NCI-H2196 (cell line): ENCODE measurements around the gene C2CD5.
A peak's percentile ranks its signal among the peaks of the same experiment; 100 is the strongest.
"Not testable (repeated sequence)": the region's sequence is repeated elsewhere in the genome, so short reads cannot be mapped to it uniquely, and the experiment has no call there.

ENCODE experiments used
- DNase-seq: peaks from one replicate; lab custom pipeline; 2025; ENCODE audit not compliant: unreplicated experiment; lab: John Stamatoyannopoulos, UW

C2CD5 gene

GRCh38 chr12:22535478-22535877 is 8.9 kb downstream of the C2CD5 start:
- no peak for DNase-seq

- no peak for DNase-seq
Measured at GRCh38 chr12:22535038-22535437, 9.3 kb downstream of the C2CD5 start.

- no peak for DNase-seq
Measured at GRCh38 chr12:22533155-22533554, 11.2 kb downstream of the C2CD5 start.

GRCh38 chr12:22532317-22532716 is 12.0 kb downstream of the C2CD5 start:
- DNase-seq = no peak

GRCh38 chr12:22531205-22531604 is 13.1 kb downstream of the C2CD5 start:
- no peak for DNase-seq

GRCh38 chr12:22529281-22530060 is 14.9 kb downstream of the C2CD5 start:
- DNase-seq = peak; percentile 53

GRCh38 chr12:22527999-22528398 is 16.3 kb downstream of the C2CD5 start:
- no peak for DNase-seq

GRCh38 chr12:22526836-22527235 is 17.5 kb downstream of the C2CD5 start:
- no peak for DNase-seq

- DNase-seq = no peak
Measured at GRCh38 chr12:22525426-22525825, 18.9 kb downstream of the C2CD5 start.

GRCh38 chr12:22518998-22519397 is 25.3 kb downstream of the C2CD5 start:
- DNase-seq = no peak

GRCh38 chr12:22518060-22518719 is 26.2 kb downstream of the C2CD5 start:
- peak; percentile 96 for DNase-seq

GRCh38 chr12:22514875-22515274 is 29.5 kb downstream of the C2CD5 start:
- no peak for DNase-seq

- DNase-seq = no peak
Measured at GRCh38 chr12:22505826-22506225, 38.5 kb downstream of the C2CD5 start.

- no peak for DNase-seq
Measured at GRCh38 chr12:22500100-22500499, 44.2 kb downstream of the C2CD5 start.

- no peak for DNase-seq
Measured at GRCh38 chr12:22499445-22499844, 44.9 kb downstream of the C2CD5 start.

- no peak for DNase-seq
Measured at GRCh38 chr12:22494319-22494718, 50.0 kb downstream of the C2CD5 start.

GRCh38 chr12:22491034-22491433 is 53.3 kb downstream of the C2CD5 start:
- no peak for DNase-seq

GRCh38 chr12:22488478-22488877 is 55.9 kb downstream of the C2CD5 start:
- DNase-seq = no peak

GRCh38 chr12:22487683-22488082 is 56.7 kb downstream of the C2CD5 start:
- not testable (repeated sequence) for DNase-seq

- DNase-seq = peak; percentile 43
Measured at GRCh38 chr12:22481547-22482104, 62.7 kb downstream of the C2CD5 start.

GRCh38 chr12:22480814-22481213 is 63.5 kb downstream of the C2CD5 start:
- DNase-seq = not testable (repeated sequence)

- no peak for DNase-seq
Measured at GRCh38 chr12:22480016-22480415, 64.3 kb downstream of the C2CD5 start.
